Right renal cortex interstitium (tissue), 3 donors: ENCODE measurements around the gene AGAP1. TPM values are rescaled to one million over a fixed set of nuclear protein-coding genes. Genes with fewer than 3 reads are reported as not detected.

ENCODE experiments used
- DNase-seq, 3 donors: peaks; one replicate each; pipeline ENCODE4 v3.0.0-alpha.2; 2013; ENCODE audit warnings: low read depth in 3 of 3, low spot score in 2 of 3
- polyA plus RNA-seq, 3 donors: library from polyadenylated mRNA; unstranded; fragments of 120-200 nt; gene quantifications; one replicate each; pipeline ENCODE4 v1.2.1, GENCODE V29; 2013; ENCODE audit not compliant: insufficient read length in 3 of 3

The AGAP1 gene
- polyA plus RNA-seq, 3 donors = 18.0 to 22.6 (median 21.2) TPM

- no peak for DNase-seq
Observed at GRCh38 chr2:235990344-235990743, 496.5 kb downstream of the AGAP1 start.

GRCh38 chr2:235992024-235992423 is 498.2 kb downstream of the AGAP1 start:
- no peak for DNase-seq

GRCh38 chr2:235996419-235996818 is 502.6 kb downstream of the AGAP1 start:
- no peak for DNase-seq

- no peak for DNase-seq
Observed at GRCh38 chr2:235999011-235999410, 505.2 kb downstream of the AGAP1 start.

GRCh38 chr2:236001166-236001828 is 507.5 kb downstream of the AGAP1 start:
- DNase-seq = no peak

GRCh38 chr2:236001854-236002253 is 508.0 kb downstream of the AGAP1 start:
- DNase-seq = no peak

- no peak for DNase-seq
Observed at GRCh38 chr2:236008006-236008405, 514.2 kb downstream of the AGAP1 start.

- no peak for DNase-seq
Observed at GRCh38 chr2:236008857-236009256, 515.0 kb downstream of the AGAP1 start.

- no peak for DNase-seq
Observed at GRCh38 chr2:236010920-236011685, 517.3 kb downstream of the AGAP1 start.

GRCh38 chr2:236012155-236012554 is 518.3 kb downstream of the AGAP1 start:
- no peak for DNase-seq

GRCh38 chr2:236014408-236015131 is 520.7 kb downstream of the AGAP1 start:
- no peak for DNase-seq

- DNase-seq = no peak
Observed at GRCh38 chr2:236015171-236015570, 521.3 kb downstream of the AGAP1 start.

- DNase-seq = no peak
Observed at GRCh38 chr2:236016496-236016895, 522.7 kb downstream of the AGAP1 start.

- no peak for DNase-seq
Observed at GRCh38 chr2:236017446-236017845, 523.6 kb downstream of the AGAP1 start.

- DNase-seq = no peak
Observed at GRCh38 chr2:236019434-236019833, 525.6 kb downstream of the AGAP1 start.

GRCh38 chr2:236021499-236022057 is 527.7 kb downstream of the AGAP1 start:
- DNase-seq = no peak

GRCh38 chr2:236022128-236022527 is 528.3 kb downstream of the AGAP1 start:
- DNase-seq = no peak

GRCh38 chr2:236025892-236026291 is 532.0 kb downstream of the AGAP1 start:
- DNase-seq = no peak

- peak in 1 of 3 donors; percentile 20 for DNase-seq
Observed at GRCh38 chr2:236026841-236027240, 533.0 kb downstream of the AGAP1 start.

GRCh38 chr2:236028066-236028465 is 534.2 kb downstream of the AGAP1 start:
- DNase-seq = no peak

- DNase-seq = no peak
Observed at GRCh38 chr2:236033462-236033861, 539.6 kb downstream of the AGAP1 start.
